AG04450 (cell line): ENCODE data around the gene ZNF620. TPM values are rescaled to one million over a fixed set of nuclear protein-coding genes. Genes with fewer than 3 reads are reported as not detected.
"Not testable (repeated sequence)": the region's sequence is repeated elsewhere in the genome, so short reads cannot be mapped to it uniquely, and the experiment has no call there.

ENCODE experiments used
- CTCF ChIA-PET: fragments of 300-600, 350-600 bp; formaldehyde crosslinking; extraction: SDS; loops from one replicate; lab custom pipeline; 2022; ENCODE audit warnings: antibody characterized with exemption, inconsistent platforms; lab: Charles Lee
- POLR2A ChIA-PET: fragments of 350-600 bp; formaldehyde crosslinking; extraction: SDS; loops from one replicate; lab custom pipeline; 2021; ENCODE audit warnings: antibody characterized with exemption, inconsistent platforms; lab: Yijun Ruan, JAX
- DNase-seq: peaks from one replicate; pipeline ENCODE4 v3.0.0-alpha.2; 2011; ENCODE audit warnings: low read depth, low spot score
- H3K27ac ChIP-seq: one replicate; pipeline ENCODE4 v1.5.1; 2012; ENCODE audit warnings: low read depth, low read length, control low read depth
- H3K27me3 ChIP-seq: one replicate; pipeline ENCODE4 v1.6.0; 2012; ENCODE audit warnings: low read length; ENCODE audit not compliant: control insufficient read depth, insufficient read depth
- H3K4me3 ChIP-seq: 2 replicates; pipeline ENCODE4 v1.5.1; 2011; ENCODE audit warnings: mild to moderate bottlenecking, low read depth, low read length, control low read depth
- H3K9me3 ChIP-seq: 2 replicates; pipeline ENCODE4 v1.5.1; 2012; ENCODE audit warnings: low read length; ENCODE audit not compliant: control insufficient read depth, insufficient read depth
- polyA minus RNA-seq: library from RNA; depleted of rRNA, polyadenylated mRNA; stranded (reverse); fragments of >200 nt; gene quantifications from 2 replicates; pipeline ENCODE4 v1.2.3, GENCODE V29; 2011; rRNA and poly(A)+ RNA removed
- polyA plus RNA-seq: library from polyadenylated mRNA; depleted of rRNA; stranded (reverse); fragments of >200 nt; gene quantifications from 2 replicates; pipeline ENCODE4 v1.2.3, GENCODE V29; 2011; rRNA removed
- TF ChIP-seq, protein P1 (sequence below): IDR thresholded peaks from 2 replicates; pipeline ENCODE4 v1.5.1; 2011; ENCODE audit warnings: low read depth, low read length, control low read depth, inconsistent platforms

Gene ZNF620
- 0.69 and 0.77 TPM in 2 replicates for polyA plus RNA-seq
- polyA minus RNA-seq = 0.52 and 0.74 TPM in 2 replicates

DNA sequence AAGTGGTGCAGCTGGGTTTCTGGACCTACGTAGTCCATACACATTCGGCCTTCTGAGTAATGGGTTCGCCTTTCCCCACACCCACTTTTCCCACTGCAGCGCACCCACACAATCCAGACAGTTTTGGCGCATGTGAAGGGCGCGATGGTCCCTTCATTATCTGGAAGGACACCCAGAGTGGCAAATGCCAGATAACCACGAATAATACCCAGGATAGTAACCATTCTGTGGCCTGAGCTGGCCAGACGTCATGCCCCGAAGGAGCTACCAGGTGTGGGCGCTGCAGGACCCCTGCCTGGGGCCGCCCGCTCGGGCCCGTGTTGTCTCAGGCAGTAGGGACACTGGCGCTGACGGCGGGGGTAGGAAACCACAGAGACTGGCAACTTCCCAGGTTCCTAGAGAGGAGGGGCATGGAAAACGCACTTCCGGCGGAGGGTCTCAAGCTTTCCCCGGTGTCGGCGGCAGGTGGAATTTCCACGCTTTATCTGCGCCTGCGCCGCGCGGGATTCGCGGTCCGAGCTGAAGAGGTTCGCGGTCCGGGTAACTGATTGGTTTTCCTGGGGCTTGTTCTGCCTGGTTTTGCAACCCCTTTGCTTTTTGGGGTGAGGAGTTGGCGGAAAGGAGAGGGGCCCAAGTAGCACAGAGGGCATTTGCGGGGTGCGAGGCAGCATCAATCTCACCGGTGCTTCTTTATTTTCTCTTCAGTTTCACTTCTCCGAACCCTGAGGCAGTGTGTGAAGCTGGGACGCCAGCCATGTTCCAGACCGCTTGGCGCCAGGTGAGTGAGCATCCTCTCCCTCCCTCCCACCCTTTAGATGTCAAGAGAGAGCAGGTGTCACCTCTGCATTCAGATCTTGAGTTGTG lies at the start of gene ZNF620:
Gene ZNF620 (plus strand): TSS at position 441 of the 864 bp plus-strand sequence. CDS start 314 bp downstream, at position 755.
- peak within 1 kb of the TSS; percentile 80 for H3K27ac ChIP-seq
- no peaks in the 10 kb centered on the region for H3K27me3 ChIP-seq
- no peak for DNase-seq
- ChIA-PET CTCF (interaction anchor here (0.6 to 1.3 kb wide), 6 partner anchors 28 to 1491 kb away, joined by 3 to 6 read pairs (median 4); partner anchors contain the start of gene EIF1B), POLR2A (interaction anchor here (1.0 to 1.6 kb wide), 3 partner anchors 19 to 52 kb away, joined by 3 to 8 read pairs (median 3); partner anchors contain the start of gene ZNF621)
- TF ChIP-seq, protein P1, sequence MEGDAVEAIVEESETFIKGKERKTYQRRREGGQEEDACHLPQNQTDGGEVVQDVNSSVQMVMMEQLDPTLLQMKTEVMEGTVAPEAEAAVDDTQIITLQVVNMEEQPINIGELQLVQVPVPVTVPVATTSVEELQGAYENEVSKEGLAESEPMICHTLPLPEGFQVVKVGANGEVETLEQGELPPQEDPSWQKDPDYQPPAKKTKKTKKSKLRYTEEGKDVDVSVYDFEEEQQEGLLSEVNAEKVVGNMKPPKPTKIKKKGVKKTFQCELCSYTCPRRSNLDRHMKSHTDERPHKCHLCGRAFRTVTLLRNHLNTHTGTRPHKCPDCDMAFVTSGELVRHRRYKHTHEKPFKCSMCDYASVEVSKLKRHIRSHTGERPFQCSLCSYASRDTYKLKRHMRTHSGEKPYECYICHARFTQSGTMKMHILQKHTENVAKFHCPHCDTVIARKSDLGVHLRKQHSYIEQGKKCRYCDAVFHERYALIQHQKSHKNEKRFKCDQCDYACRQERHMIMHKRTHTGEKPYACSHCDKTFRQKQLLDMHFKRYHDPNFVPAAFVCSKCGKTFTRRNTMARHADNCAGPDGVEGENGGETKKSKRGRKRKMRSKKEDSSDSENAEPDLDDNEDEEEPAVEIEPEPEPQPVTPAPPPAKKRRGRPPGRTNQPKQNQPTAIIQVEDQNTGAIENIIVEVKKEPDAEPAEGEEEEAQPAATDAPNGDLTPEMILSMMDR = peak; percentile 36
- H3K4me3 ChIP-seq = peak within 1 kb of the TSS; percentile 71
- H3K9me3 ChIP-seq = no peaks in the 10 kb centered on the region; the same call in 1 of the 2 replicates

DNA sequence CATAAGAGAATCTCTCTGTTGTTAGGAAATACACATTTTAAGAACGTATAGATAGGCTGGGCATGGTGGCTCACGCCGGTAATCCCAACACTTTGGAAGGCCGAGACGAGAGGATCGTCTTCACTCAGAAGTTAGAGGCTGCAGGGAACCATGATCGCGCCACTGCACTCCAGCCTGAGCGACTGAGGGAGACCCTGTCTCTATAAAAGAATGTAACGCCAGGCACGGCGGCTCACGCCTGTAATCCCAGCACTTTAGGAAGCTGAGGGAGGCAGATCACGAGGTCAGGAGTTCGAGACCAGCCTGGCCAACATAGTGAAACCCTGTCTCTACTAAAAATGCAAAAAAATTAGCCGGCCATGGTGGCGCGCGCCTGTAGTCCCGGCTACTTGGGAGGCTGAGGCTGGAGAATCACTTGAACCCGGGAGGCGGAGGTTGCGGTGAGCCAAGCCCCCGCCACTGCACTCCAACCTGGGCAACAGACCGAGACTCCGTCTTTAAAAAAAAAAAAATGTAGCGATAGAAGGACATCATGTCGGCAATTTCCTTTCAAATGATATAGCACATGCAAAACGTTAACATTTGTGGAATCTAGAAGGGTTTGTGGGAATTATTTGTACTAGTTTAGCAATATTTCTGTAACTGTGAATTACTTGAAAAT lies 49.4 kb upstream of the ZNF620 start:
- no peak for DNase-seq
- Histone ChIP-seq H3K9me3 (no peaks in the 10 kb centered on the region; the same call in 1 of the 2 replicates), H3K27me3 (no peaks in the 10 kb centered on the region), H3K4me3 (peak overlapping the region; percentile 99), H3K27ac (peak overlapping the region; percentile 65)
- TF ChIP-seq, protein P1 = no peak
- POLR2A ChIA-PET = interaction anchor here (1.2 to 4.1 kb wide), 4 partner anchors 9 to 743 kb away, joined by 4 to 19 read pairs (median 6); partner anchors contain the start of genes CTNNB1, ZNF619 and ZNF621
- CTCF ChIA-PET = interaction anchor here (1.3 kb wide), 1 partner anchor 68 kb away, joined by 4 read pairs; no protein-coding TSS in a partner anchor

DNA sequence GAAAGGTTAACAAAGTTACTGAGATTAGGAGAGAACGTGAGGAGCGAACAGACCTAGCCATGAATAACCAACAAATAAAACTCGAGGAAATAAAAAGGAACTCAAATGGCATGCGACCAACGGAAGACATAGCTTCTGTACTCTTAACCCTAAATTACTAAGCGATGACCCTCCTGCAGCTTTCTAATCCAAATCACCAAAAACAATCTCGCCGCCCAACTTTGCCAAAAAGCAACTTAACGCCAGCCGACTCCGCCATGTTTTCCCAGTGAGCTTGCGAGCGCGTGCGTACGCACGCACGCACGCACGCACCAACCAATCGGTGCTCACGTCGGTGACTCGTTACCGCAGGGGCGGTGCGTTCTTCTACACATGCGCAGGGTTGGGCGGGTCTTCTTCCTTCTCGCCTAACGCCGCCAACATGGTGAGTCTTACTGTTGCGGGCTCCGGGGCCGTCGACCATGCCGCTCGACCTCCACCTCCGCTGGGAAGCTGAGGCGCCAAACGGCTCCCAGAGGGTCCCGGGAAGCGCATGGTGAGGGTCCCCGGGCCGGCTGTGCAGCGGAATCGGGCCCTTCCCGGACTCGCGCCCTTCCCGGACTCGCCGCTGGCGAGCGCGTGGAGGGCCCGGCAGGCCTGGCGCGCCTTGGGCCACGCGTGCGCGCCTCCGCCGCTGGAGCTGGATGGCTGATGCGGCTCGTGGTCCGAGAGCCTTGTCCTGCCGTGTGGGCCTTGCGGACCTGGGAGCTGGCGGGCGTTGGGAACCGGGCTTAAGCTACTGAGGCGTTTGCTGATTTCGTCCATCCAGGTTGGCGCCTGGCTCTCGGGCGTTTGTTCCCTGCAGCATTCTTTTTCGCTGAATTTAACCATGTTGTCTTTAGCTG lies 48.7 kb upstream of the ZNF620 start, which contains the start of gene RPL14:
Gene RPL14 (plus strand): TSS at position 400 of the 884 bp plus-strand sequence. CDS start 133 bp downstream, at position 533.
- CTCF ChIA-PET = interaction anchor here (1.0 to 1.3 kb wide), 3 partner anchors 18 to 148 kb away, joined by 3 to 4 read pairs (median 3); partner anchors contain the start of gene EIF1B
- POLR2A ChIA-PET = interaction anchor here (0.8 to 4.1 kb wide), 5 partner anchors 9 to 742 kb away, joined by 3 to 19 read pairs (median 5); partner anchors contain the start of genes CTNNB1, ZNF619, ZNF620 and ZNF621
- Histone ChIP-seq H3K27me3 (no peaks in the 10 kb centered on the region), H3K27ac (peak within 1 kb of the TSS; percentile 65), H3K4me3 (peak within 1 kb of the TSS; percentile 99), H3K9me3 (no peaks in the 10 kb centered on the region; the same call in 1 of the 2 replicates)
- TF ChIP-seq, protein P1 = no peak
- DNase-seq = peak; percentile 89

DNA sequence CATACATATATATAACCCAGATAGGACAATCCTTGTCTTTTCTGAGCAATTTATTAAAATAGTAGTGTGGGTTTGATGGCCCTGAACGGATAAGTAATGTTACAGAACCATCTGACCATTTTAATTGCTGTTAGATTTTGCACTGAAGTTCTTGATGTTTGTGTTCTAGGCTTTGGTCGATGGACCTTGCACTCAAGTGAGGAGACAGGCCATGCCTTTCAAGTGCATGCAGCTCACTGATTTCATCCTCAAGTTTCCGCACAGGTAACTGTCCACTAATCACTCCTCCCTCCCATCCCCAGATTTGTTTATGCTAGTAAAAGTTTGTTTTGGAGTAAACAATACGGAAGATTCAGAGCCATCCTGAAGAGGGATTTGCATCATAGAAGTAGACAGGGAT lies 47.4 kb upstream of the ZNF620 start:
- no peak overlapping the region for H3K27ac ChIP-seq
- H3K27me3 ChIP-seq = no peaks in the 10 kb centered on the region
- H3K9me3 ChIP-seq = no peaks in the 10 kb centered on the region; the same call in 1 of the 2 replicates
- POLR2A ChIA-PET = interaction anchor here (4.1 kb wide), 1 partner anchor 66 kb away, joined by 19 read pairs; the partner anchor contains the start of gene ZNF621
- TF ChIP-seq, protein P1 = no peak
- CTCF ChIA-PET = interaction anchor here (0.6 to 1.1 kb wide), 4 partner anchors 17 to 267 kb away, joined by 3 to 5 read pairs (median 4); partner anchors contain the start of gene EIF1B
- H3K4me3 ChIP-seq = peak overlapping the region; percentile 99
- no peak for DNase-seq

DNA sequence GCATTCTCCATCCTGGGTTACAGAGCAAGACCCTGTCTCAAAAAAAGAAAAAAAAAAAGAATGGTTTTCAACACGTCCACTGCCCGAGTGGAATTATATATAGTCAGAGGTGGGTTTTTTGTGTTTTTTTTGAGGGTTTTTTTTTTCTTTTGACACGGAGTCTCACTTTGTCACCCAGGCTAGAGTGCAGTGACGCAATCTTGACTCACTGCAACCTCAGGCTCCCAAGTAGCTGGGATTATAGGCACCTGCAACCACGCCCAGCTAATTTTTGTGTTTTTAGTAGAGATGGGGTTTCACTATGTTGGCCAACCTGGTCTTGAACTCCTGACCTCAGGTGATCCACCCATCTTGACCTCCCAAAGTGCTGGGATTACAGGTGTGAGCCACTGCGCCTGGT lies 45.4 kb upstream of the ZNF620 start:
- not testable (repeated sequence) for H3K27ac ChIP-seq, H3K4me3 ChIP-seq, H3K9me3 ChIP-seq, H3K27me3 ChIP-seq, DNase-seq
- ChIA-PET POLR2A (interaction anchor here (0.6 to 4.1 kb wide), 2 partner anchors 23 to 64 kb away, joined by 4 to 19 read pairs; partner anchors contain the start of gene ZNF621), CTCF (interaction anchor here (0.7 to 1.4 kb wide), 2 partner anchors 57 to 143 kb away, joined by 3 read pairs; no protein-coding TSS in a partner anchor)
